Gastroesophageal sphincter (tissue), 4 donors: ENCODE results near the gene KBTBD12. TPM values are rescaled to one million over a fixed set of nuclear protein-coding genes. Genes with fewer than 3 reads are reported as not detected.
A peak's percentile ranks its signal among the peaks of the same experiment; 100 is the strongest.

ENCODE experiments used
- ATAC-seq: fragments of 150-250 bp; one replicate; pipeline ENCODE4 v1.9.1; 2016; ENCODE audit warnings: mild to moderate bottlenecking, moderate library complexity
- H3K27ac ChIP-seq, 4 donors: fragments of 200-600 bp; sonication (generic) in 3 of 4; 1 replicate in 3 of 4; 2 replicates in 1 of 4; pipeline ENCODE4 v1.5.1; 2016 to 2019
- H3K27me3 ChIP-seq: fragments of 200-600 bp; sonication (generic); one replicate; pipeline ENCODE4 v1.5.1; 2019
- H3K36me3 ChIP-seq, 2 donors: fragments of 200-600 bp; sonication (generic); one replicate each; pipeline ENCODE4 v1.5.1; 2019; ENCODE audit warnings: control low read depth in 1 of 2
- H3K4me1 ChIP-seq, 3 donors: fragments of 200-600 bp; sonication (generic); 1 replicate in 2 of 3; 2 replicates in 1 of 3; pipeline ENCODE4 v1.5.1; 2016 to 2019; ENCODE audit warnings: control low read depth in 2 of 3
- H3K4me3 ChIP-seq, 2 donors: fragments of 200-600 bp; sonication (generic); one replicate each; pipeline ENCODE4 v1.5.1; 2019; ENCODE audit warnings: mild to moderate bottlenecking in 1 of 2, moderate library complexity in 1 of 2
- H3K9me3 ChIP-seq, 3 donors: fragments of 200-600 bp; sonication (generic); one replicate each; pipeline ENCODE4 v1.5.1; 2017 to 2019; ENCODE audit warnings: control low read depth in 2 of 3
- EP300 ChIP-seq: sonication (generic); formaldehyde crosslinking; IDR thresholded peaks from one replicate; pipeline ENCODE4 v1.6.1; 2017; ENCODE audit warnings: antibody characterized with exemption, mild to moderate bottlenecking
- POLR2A ChIP-seq, 2 donors: fragments of 450-650 bp; IDR thresholded peaks; one replicate each; pipeline ENCODE4 v1.6.1; 2017; ENCODE audit warnings: antibody characterized with exemption in 2 of 2, mild to moderate bottlenecking in 2 of 2, moderate library complexity in 1 of 2
- POLR2AphosphoS5 ChIP-seq: sonication (generic); formaldehyde crosslinking; IDR thresholded peaks from one replicate; pipeline ENCODE4 v1.6.1; 2017; ENCODE audit warnings: antibody characterized with exemption
- WGBS, 2 donors: methylation state at CpG; one replicate each; pipeline ENCODE4 v1.1.5; 2018; ENCODE audit warnings: low coverage in 1 of 2; 5-methylcytosine and 5-hydroxymethylcytosine counted together
- total RNA-seq, 4 donors: library from RNA; depleted of rRNA; stranded (reverse); fragments of >200 nt; gene quantifications; one replicate each; pipeline ENCODE4 v1.1.0, GENCODE V29; 2016
- TF ChIP-seq, protein P1 (sequence below), 4 experiments: fragments of 200-600 bp in 2 of 4; fragments of 450-650 bp in 2 of 4; sonication (generic) in 1 of 4; IDR thresholded peaks; one replicate each; pipeline ENCODE4 v1.5.1; 2017 to 2019; ENCODE audit warnings: antibody characterized with exemption in 4 of 4, mild to moderate bottlenecking in 2 of 4, moderate library complexity in 2 of 4

Gene KBTBD12
- total RNA-seq, 4 donors from 2014 or later, result 2.2 to 11.2 (median 5.8) TPM

DNA sequence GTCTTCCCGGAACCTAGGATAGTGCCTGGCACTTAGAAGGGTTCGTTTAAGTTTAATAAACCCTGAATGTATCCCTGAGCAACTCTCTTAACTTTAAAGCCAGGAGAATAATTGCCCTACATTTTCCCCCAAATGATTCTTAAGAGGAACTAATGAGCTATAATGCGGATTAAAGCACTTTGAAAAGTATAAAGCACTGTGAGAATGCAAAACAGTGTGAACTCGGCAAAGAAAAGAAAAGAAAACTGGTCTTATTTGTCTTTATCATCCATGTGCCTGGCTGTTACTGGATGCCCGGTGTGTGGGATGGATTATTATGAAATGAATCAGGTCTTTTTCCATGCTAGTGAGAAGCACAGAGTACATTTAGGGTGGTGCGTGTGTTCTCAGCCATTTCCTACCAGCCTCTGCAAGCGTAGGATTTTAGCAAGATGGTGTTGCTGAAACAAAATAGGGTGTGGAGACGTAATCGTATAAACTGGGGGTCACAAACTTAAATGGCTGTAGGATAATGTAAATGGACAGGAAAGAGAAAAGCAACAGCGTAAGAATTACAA, 983 bp downstream of the KBTBD12 start:
- 40 to 49% methylated on average over 8 to 10 of the region's 10 CpGs for WGBS, 2 donors
- no peaks in the 10 kb centered on the region for H3K27me3 ChIP-seq
- peak overlapping the region; percentile 45 to 90 (median 88) for H3K27ac ChIP-seq
- no peak for ATAC-seq
- peak overlapping the region; percentile 39 to 63 for H3K4me3 ChIP-seq
- no peaks in the 10 kb centered on the region for H3K9me3 ChIP-seq
- H3K4me1 ChIP-seq, result peaks cover 0 to 48% (median 15%) of the 10 kb centered on the region in 3 donors
- H3K36me3 ChIP-seq, result no peaks in the 10 kb centered on the region
- TF ChIP-seq POLR2AphosphoS5 (peak; percentile 34), EP300 (no peak), POLR2A (IDR thresholded peaks at IDR 0.05) (no peak)
- TF ChIP-seq, protein P1, sequence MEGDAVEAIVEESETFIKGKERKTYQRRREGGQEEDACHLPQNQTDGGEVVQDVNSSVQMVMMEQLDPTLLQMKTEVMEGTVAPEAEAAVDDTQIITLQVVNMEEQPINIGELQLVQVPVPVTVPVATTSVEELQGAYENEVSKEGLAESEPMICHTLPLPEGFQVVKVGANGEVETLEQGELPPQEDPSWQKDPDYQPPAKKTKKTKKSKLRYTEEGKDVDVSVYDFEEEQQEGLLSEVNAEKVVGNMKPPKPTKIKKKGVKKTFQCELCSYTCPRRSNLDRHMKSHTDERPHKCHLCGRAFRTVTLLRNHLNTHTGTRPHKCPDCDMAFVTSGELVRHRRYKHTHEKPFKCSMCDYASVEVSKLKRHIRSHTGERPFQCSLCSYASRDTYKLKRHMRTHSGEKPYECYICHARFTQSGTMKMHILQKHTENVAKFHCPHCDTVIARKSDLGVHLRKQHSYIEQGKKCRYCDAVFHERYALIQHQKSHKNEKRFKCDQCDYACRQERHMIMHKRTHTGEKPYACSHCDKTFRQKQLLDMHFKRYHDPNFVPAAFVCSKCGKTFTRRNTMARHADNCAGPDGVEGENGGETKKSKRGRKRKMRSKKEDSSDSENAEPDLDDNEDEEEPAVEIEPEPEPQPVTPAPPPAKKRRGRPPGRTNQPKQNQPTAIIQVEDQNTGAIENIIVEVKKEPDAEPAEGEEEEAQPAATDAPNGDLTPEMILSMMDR (IDR thresholded peaks at IDR 0.05), result no peak

DNA sequence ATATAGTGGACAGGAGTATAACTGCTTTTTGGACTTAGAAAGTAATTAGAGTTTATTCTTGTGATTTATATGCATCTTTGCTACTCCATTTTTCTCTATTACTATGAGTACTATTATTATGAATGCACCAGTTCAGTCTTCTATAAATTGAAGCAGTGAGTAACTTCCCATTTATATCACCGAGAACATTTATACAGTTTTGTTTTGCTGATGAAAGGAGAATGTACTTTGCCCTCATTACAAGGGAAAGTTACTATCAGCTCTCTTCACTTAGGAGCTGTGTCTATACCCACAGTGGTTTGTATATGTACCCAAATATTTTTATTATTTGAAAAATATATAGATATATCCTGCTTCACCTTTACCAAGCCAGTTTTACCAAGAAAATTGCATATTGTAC, 5.7 kb downstream of the KBTBD12 start:
- H3K36me3 ChIP-seq, result no peaks in the 10 kb centered on the region
- WGBS, 2 donors, result 80 to 90% methylated on average over 1 of the region's 1 CpG
- no peaks in the 10 kb centered on the region for H3K9me3 ChIP-seq
- no peak overlapping the region for H3K4me3 ChIP-seq
- H3K27ac ChIP-seq, result no peak overlapping the region
- ATAC-seq, result no peak
- peaks cover 0 to 16% (median 0%) of the 10 kb centered on the region in 3 donors for H3K4me1 ChIP-seq
- TF ChIP-seq EP300 (no peak), POLR2AphosphoS5 (no peak), POLR2A (IDR thresholded peaks at IDR 0.05) (no peak)
- TF ChIP-seq, protein P1 (IDR thresholded peaks at IDR 0.05), result no peak
- no peaks in the 10 kb centered on the region for H3K27me3 ChIP-seq

DNA sequence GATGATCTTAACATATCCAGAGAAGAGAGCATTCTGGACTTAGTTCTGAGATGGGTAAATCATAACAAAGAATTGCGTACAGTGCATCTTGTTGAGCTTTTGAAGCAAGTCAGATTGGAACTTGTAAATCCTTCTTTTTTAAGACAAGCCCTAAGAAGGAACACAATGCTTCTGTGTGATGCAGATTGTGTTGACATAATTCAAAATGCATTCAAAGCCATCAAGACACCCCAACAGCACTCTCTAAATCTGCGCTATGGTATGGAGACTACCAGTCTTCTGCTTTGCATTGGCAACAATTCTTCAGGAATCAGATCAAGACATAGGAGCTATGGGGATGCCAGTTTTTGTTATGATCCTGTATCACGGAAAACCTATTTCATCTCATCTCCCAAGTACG, 8.6 kb downstream of the KBTBD12 start:
- H3K27me3 ChIP-seq, result no peaks in the 10 kb centered on the region
- no peak overlapping the region for H3K27ac ChIP-seq
- H3K4me3 ChIP-seq, result no peak overlapping the region
- no peak for ATAC-seq
- H3K36me3 ChIP-seq, result no peaks in the 10 kb centered on the region
- TF ChIP-seq, protein P1 (IDR thresholded peaks at IDR 0.05), result no peak
- no peak for TF ChIP-seq EP300
- H3K9me3 ChIP-seq, result no peaks in the 10 kb centered on the region
- no peaks in the 10 kb centered on the region for H3K4me1 ChIP-seq
- WGBS, 2 donors, result 88 to 91% methylated on average over 4 of the region's 4 CpGs

DNA sequence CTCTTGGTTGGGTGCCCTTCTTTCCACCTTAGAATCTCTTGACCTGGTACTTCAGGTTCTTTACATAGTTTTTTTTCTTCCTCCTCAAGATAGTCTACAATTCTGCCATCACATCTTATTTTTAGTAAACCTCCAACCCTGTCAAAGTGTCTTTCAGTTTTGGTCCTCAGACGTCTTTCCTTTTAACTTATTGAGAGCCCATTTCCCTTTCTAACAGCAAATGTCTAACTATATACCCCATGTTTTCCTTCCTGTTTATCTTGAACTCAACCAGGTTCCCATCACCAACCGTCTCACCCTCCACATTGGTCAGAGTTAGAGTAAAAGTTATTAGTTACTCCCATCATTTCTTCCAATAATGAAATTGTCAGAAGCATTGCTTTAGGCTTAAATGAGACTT, 10.4 kb downstream of the KBTBD12 start:
- no peak for ATAC-seq
- 47 to 61% methylated on average over 2 of the region's 2 CpGs for WGBS, 2 donors
- TF ChIP-seq EP300 (no peak), POLR2AphosphoS5 (no peak), POLR2A (IDR thresholded peaks at IDR 0.05) (no peak)
- TF ChIP-seq, protein P1 (IDR thresholded peaks at IDR 0.05), result no peak

DNA sequence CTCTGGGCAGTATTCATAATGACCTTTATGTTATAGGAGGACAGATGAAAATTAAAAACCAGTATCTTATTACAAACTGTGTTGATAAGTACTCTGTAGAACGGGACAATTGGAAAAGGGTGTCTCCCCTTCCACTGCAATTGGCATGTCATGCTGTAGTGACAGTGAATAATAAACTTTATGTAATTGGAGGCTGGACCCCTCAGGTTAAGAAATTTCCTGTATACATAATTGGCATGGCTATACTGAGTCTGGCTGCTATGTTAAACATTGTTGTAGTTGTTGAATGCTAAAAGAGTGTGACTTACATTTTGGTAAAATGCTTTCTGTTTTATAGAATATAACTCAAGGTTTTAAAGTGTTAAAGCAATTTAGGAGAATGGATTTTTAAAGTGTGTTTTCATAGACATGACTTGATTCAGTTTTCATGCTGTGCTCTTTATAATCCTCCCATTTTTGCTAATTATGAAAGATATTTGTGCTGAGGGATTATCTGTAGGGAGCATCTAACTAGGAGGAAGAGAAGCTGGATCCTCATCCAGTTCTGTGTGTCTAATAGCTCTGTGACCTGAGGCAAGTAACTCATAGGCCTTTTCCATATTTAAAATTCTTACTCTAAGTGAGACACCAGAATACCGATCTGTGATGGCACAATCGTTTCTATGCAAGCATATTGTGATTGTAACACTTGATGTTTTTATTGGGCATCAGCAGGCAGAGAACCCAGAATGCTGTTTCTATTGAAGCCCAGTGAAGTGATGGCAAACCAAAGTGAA, 13.0 kb downstream of the KBTBD12 start:
- H3K27me3 ChIP-seq, result no peaks in the 10 kb centered on the region
- WGBS, 2 donors, result 61 to 72% methylated on average over 3 of the region's 3 CpGs
- H3K4me1 ChIP-seq, result no peaks in the 10 kb centered on the region
- no peak overlapping the region for H3K4me3 ChIP-seq
- H3K9me3 ChIP-seq, result no peaks in the 10 kb centered on the region
- peaks cover 0 to 13% of the 10 kb centered on the region in 2 donors for H3K36me3 ChIP-seq
- TF ChIP-seq EP300 (no peak), POLR2AphosphoS5 (no peak), POLR2A (IDR thresholded peaks at IDR 0.05) (no peak)
- TF ChIP-seq, protein P1 (IDR thresholded peaks at IDR 0.05), result no peak
- no peak overlapping the region for H3K27ac ChIP-seq
- ATAC-seq, result no peak

More for the DNA sequence above, 10.4 kb downstream of the KBTBD12 start:
- peaks cover 0 to 5% of the 10 kb centered on the region in 2 donors for H3K36me3 ChIP-seq
- no peak overlapping the region for H3K27ac ChIP-seq
- no peak overlapping the region for H3K4me3 ChIP-seq
- no peaks in the 10 kb centered on the region for H3K4me1 ChIP-seq
- no peaks in the 10 kb centered on the region for H3K9me3 ChIP-seq
- H3K27me3 ChIP-seq, result no peaks in the 10 kb centered on the region
